ENCODE data around the gene LRMDA. TPM values are rescaled to one million over a fixed set of nuclear protein-coding genes. Genes with fewer than 3 reads are reported as not detected.

Gene LRMDA
- total and polyA plus RNA-seq, 2 donors from 2014 or later: 23.2 to 48.6 TPM

GRCh38 chr10:76278811-76279460 lies 847.5 kb downstream of the LRMDA start:
- intact Hi-C loops (cut with DNase I): no loop called here
- peak; percentile 39 for FAIRE-seq
- Histone ChIP-seq H3K4me3 (ENCODE audit: low read length in 3 of 3) (no peak overlapping the region), H3K9ac (ENCODE audit: low read length in 3 of 3) (no peak overlapping the region), H3K36me3 (ENCODE audit: control insufficient read depth in 2 of 3, insufficient read depth in 3 of 3, low read length in 3 of 3) (no peaks in the 10 kb centered on the region), H3K27ac (ENCODE audit: low read depth in 2 of 2, low read length in 2 of 2) (no peak overlapping the region), H3K4me1 (ENCODE audit: control insufficient read depth in 2 of 3, insufficient read depth in 2 of 3, low read depth in 1 of 3, low read length in 3 of 3) (peaks cover 16 to 36% (median 18%) of the 10 kb centered on the region in 3 donors), H3K27me3 (ENCODE audit: control insufficient read depth, insufficient read depth, low read length) (no peaks in the 10 kb centered on the region), H3K9me3 (ENCODE audit: control insufficient read depth in 2 of 3, insufficient read depth in 1 of 3, low read length in 3 of 3) (peaks cover 0 to 3% (median 3%) of the 10 kb centered on the region in 3 donors)
- DNase-seq: no peak
- TF ChIP-seq CTCF (IDR thresholded peaks at IDR 0.05; ENCODE audit: borderline replicate concordance, extremely low read depth, insufficient read depth): no peak

GRCh38 chr10:76281659-76282058 lies 850.2 kb downstream of the LRMDA start:
- FAIRE-seq (no peak), DNase-seq (peak in 3 of 5 donors; percentile 45 to 76 (median 56))
- intact Hi-C loops (cut with DNase I): no loop called here
- TF ChIP-seq CTCF (IDR thresholded peaks at IDR 0.05; ENCODE audit: borderline replicate concordance, extremely low read depth, insufficient read depth): no peak
- H3K36me3 ChIP-seq (ENCODE audit: control insufficient read depth in 2 of 3, insufficient read depth in 3 of 3, low read length in 3 of 3): no peaks in the 10 kb centered on the region
- H3K4me3 ChIP-seq (ENCODE audit: low read length in 3 of 3): peak overlapping the region in 2 of 3 donors; percentile 18 to 37
- no peaks in the 10 kb centered on the region for H3K27me3 ChIP-seq (ENCODE audit: control insufficient read depth, insufficient read depth, low read length)
- H3K27ac ChIP-seq (ENCODE audit: low read depth in 2 of 2, low read length in 2 of 2): peak overlapping the region; percentile 36 to 83
- peaks cover 18 to 47% (median 18%) of the 10 kb centered on the region in 3 donors for H3K4me1 ChIP-seq (ENCODE audit: control insufficient read depth in 2 of 3, insufficient read depth in 2 of 3, low read depth in 1 of 3, low read length in 3 of 3)
- H3K9me3 ChIP-seq (ENCODE audit: control insufficient read depth in 2 of 3, insufficient read depth in 1 of 3, low read length in 3 of 3): no peaks in the 10 kb centered on the region
- peak overlapping the region in 2 of 3 donors; percentile 9 to 34 for H3K9ac ChIP-seq (ENCODE audit: low read length in 3 of 3)

- peak overlapping the region in 2 of 3 donors; percentile 18 to 37 for H3K4me3 ChIP-seq (ENCODE audit: low read length in 3 of 3)
- FAIRE-seq: peak; percentile 97
- no peaks in the 10 kb centered on the region for H3K9me3 ChIP-seq (ENCODE audit: control insufficient read depth in 2 of 3, insufficient read depth in 1 of 3, low read length in 3 of 3)
- H3K4me1 ChIP-seq (ENCODE audit: control insufficient read depth in 2 of 3, insufficient read depth in 2 of 3, low read depth in 1 of 3, low read length in 3 of 3): peaks cover 18 to 47% (median 18%) of the 10 kb centered on the region in 3 donors
- intact Hi-C loops (cut with DNase I): no loop called here
- TF ChIP-seq CTCF (IDR thresholded peaks at IDR 0.05; ENCODE audit: borderline replicate concordance, extremely low read depth, insufficient read depth): no peak
- no peaks in the 10 kb centered on the region for H3K27me3 ChIP-seq (ENCODE audit: control insufficient read depth, insufficient read depth, low read length)
- no peaks in the 10 kb centered on the region for H3K36me3 ChIP-seq (ENCODE audit: control insufficient read depth in 2 of 3, insufficient read depth in 3 of 3, low read length in 3 of 3)
- H3K9ac ChIP-seq (ENCODE audit: low read length in 3 of 3): no peak overlapping the region
- DNase-seq: peak; percentile 80 to 98 (median 91)
- peak overlapping the region; percentile 83 for H3K27ac ChIP-seq (ENCODE audit: low read depth in 2 of 2, low read length in 2 of 2)
Measured at GRCh38 chr10:76282061-76283025, 850.9 kb downstream of the LRMDA start.
